Measurements from ENCODE around the gene S100A11.

- TF ChIP-seq CTCF (IDR thresholded peaks at IDR 0.05) (no peak), POLR2A (IDR thresholded peaks at IDR 0.05) (no peak), POLR2AphosphoS5 (IDR thresholded peaks at IDR 0.05) (no peak), EP300 (IDR thresholded peaks at IDR 0.05) (no peak)
These were observed 25.1 kb upstream of the S100A11 start for GRCh38 chr1:152061952-152062351.

Measured in gastroesophageal sphincter (tissue), 3 donors.